ENCODE results near the gene GRK5. TPM values are rescaled to one million over a fixed set of nuclear protein-coding genes. Genes with fewer than 3 reads are reported as not detected.

The GRK5 gene
- 10.4 TPM for polyA plus RNA-seq (2013, experiment 1 of 2)
- polyA plus RNA-seq (2013, experiment 2 of 2): 10.9 TPM

DNA sequence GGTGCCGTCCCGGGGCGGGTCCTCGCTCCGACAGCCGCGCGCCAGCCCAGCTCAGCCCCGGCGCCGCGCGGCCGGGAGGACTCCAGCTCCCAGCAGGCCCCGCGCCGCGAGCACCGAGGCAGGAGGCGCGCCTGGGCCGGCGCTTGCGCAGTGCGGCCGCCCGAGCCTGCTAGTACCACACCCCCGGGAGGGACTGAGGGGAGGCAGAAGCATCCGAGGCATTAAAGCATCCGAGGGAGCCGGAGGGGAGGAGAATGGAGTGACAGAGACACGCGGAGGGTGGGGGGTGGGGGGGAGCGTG lies at the start of gene GRK5:
Gene GRK5 (plus strand): TSS at position 206 of the 301 bp plus-strand sequence. CDS start 347 bp downstream, outside the sequence.
- Histone ChIP-seq H3K9ac (ENCODE audit: low read depth, low read length, poor library complexity) (peak within 1 kb of the TSS; percentile 97), H3K9me3 (replicated peaks in 1 of 2; ENCODE audit: control insufficient read depth in 2 of 2, insufficient read depth in 1 of 2, low read depth in 1 of 2, low read length in 2 of 2) (no peaks in the 10 kb centered on the region), H2BK120ac (ENCODE audit: low read depth, low read length) (no peak within 1 kb of the TSS), H4K8ac (ENCODE audit: low read depth, low read length) (no peak within 1 kb of the TSS), H3K27me3 (ENCODE audit: control insufficient read depth in 3 of 3, insufficient read depth in 3 of 3, low read depth in 1 of 3, low read length in 3 of 3) (no peaks in the 10 kb centered on the region), H3K4me3 (ENCODE audit: low read length in 2 of 2) (peak within 1 kb of the TSS; percentile 59 to 93), H3K4me1 (ENCODE audit: control insufficient read depth in 2 of 2, insufficient read depth in 1 of 2, low read depth in 1 of 2, low read length in 2 of 2) (peaks cover 23 to 40% of the 10 kb centered on the region in 2 donors), H3K4me2 (ENCODE audit: insufficient read depth, low read length, poor library complexity, severe bottlenecking) (peak within 1 kb of the TSS; percentile 97), H2BK15ac (ENCODE audit: low read length) (peak within 1 kb of the TSS; percentile 86), H2BK5ac (ENCODE audit: low read length) (peak within 1 kb of the TSS; percentile 91), H3K23ac (ENCODE audit: low read depth, low read length, poor library complexity) (peak within 1 kb of the TSS; percentile 8), H2AK5ac (ENCODE audit: low read depth, low read length) (peak within 1 kb of the TSS; percentile 64), H2BK12ac (ENCODE audit: low read length) (no peak within 1 kb of the TSS), H2AFZ (ENCODE audit: low read length) (peak within 1 kb of the TSS; percentile 91), H3K27ac (replicated peaks; ENCODE audit: low read length) (peak within 1 kb of the TSS; percentile 79), H4K91ac (ENCODE audit: low read depth, low read length, poor library complexity) (no peak within 1 kb of the TSS), H3K4ac (ENCODE audit: low read length) (no peak within 1 kb of the TSS), H3K79me1 (ENCODE audit: low read depth, low read length) (no peaks in the 10 kb centered on the region), H3K14ac (ENCODE audit: low read length) (peak within 1 kb of the TSS; percentile 50), H3K18ac (ENCODE audit: low read length) (peak within 1 kb of the TSS; percentile 99), H3K36me3 (replicated peaks in 1 of 2; ENCODE audit: control insufficient read depth in 2 of 2, insufficient read depth in 2 of 2, low read length in 2 of 2) (no peaks in the 10 kb centered on the region)
- peak; percentile 96 for DNase-seq (ENCODE audit: low spot score)
- no CpG with 5 or more reads among the region's 34 CpGs for WGBS, 2 donors (ENCODE audit: extremely low coverage in 2 of 2, insufficient read length in 2 of 2, insufficient replicate concordance in 1 of 2)

DNA sequence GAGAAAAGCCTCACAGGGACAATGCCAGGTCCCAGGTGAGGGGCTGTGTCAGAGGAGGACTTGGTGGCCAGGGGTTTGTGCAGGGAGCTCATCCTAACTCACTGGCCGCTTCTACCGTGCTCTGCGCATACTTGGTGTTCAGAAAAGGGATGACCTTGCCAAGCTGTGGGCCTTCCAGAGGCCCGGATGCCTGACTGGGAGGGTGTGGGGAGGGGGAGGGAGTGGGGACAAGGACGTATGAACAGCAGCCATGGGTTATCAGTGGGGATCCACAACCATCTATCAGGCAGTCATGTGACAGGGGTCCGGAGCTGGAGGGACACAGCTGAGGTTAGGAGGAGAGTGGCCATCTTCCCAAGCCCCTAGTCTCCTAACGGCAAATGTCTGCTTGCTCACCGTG lies 48.0 kb upstream of the GRK5 start:
- H3K27ac ChIP-seq (replicated peaks; ENCODE audit: low read length): no peak overlapping the region
- no peak for DNase-seq (ENCODE audit: low spot score)
- H4K91ac ChIP-seq (ENCODE audit: low read depth, low read length, poor library complexity): no peak overlapping the region
- no peak overlapping the region for H2BK12ac ChIP-seq (ENCODE audit: low read length)
- no peak overlapping the region for H4K8ac ChIP-seq (ENCODE audit: low read depth, low read length)
- H2AFZ ChIP-seq (ENCODE audit: low read length): no peak overlapping the region
- no peak overlapping the region for H3K4me2 ChIP-seq (ENCODE audit: insufficient read depth, low read length, poor library complexity, severe bottlenecking)
- H3K4me1 ChIP-seq (ENCODE audit: control insufficient read depth in 2 of 2, insufficient read depth in 1 of 2, low read depth in 1 of 2, low read length in 2 of 2): no peaks in the 10 kb centered on the region
- no peak overlapping the region for H2AK5ac ChIP-seq (ENCODE audit: low read depth, low read length)
- no peak overlapping the region for H2BK5ac ChIP-seq (ENCODE audit: low read length)
- H3K4ac ChIP-seq (ENCODE audit: low read length): no peak overlapping the region
- WGBS, 2 donors (ENCODE audit: extremely low coverage in 2 of 2, insufficient read length in 2 of 2, insufficient replicate concordance in 1 of 2): no CpG with 5 or more reads among the region's 8 CpGs
- H2BK120ac ChIP-seq (ENCODE audit: low read depth, low read length): no peak overlapping the region
- H3K9me3 ChIP-seq (replicated peaks in 1 of 2; ENCODE audit: control insufficient read depth in 2 of 2, insufficient read depth in 1 of 2, low read depth in 1 of 2, low read length in 2 of 2): no peaks in the 10 kb centered on the region
- H2BK15ac ChIP-seq (ENCODE audit: low read length): no peak overlapping the region
- H3K27me3 ChIP-seq (ENCODE audit: control insufficient read depth in 3 of 3, insufficient read depth in 3 of 3, low read depth in 1 of 3, low read length in 3 of 3): no peaks in the 10 kb centered on the region
- peaks cover 10 to 61% of the 10 kb centered on the region in 2 donors for H3K36me3 ChIP-seq (replicated peaks in 1 of 2; ENCODE audit: control insufficient read depth in 2 of 2, insufficient read depth in 2 of 2, low read length in 2 of 2)
- H3K79me1 ChIP-seq (ENCODE audit: low read depth, low read length): no peaks in the 10 kb centered on the region
- no peak overlapping the region for H3K18ac ChIP-seq (ENCODE audit: low read length)
- no peak overlapping the region for H3K4me3 ChIP-seq (ENCODE audit: low read length in 2 of 2)
- H3K23ac ChIP-seq (ENCODE audit: low read depth, low read length, poor library complexity): no peak overlapping the region
- H3K14ac ChIP-seq (ENCODE audit: low read length): no peak overlapping the region
- no peak overlapping the region for H3K9ac ChIP-seq (ENCODE audit: low read depth, low read length, poor library complexity)

DNA sequence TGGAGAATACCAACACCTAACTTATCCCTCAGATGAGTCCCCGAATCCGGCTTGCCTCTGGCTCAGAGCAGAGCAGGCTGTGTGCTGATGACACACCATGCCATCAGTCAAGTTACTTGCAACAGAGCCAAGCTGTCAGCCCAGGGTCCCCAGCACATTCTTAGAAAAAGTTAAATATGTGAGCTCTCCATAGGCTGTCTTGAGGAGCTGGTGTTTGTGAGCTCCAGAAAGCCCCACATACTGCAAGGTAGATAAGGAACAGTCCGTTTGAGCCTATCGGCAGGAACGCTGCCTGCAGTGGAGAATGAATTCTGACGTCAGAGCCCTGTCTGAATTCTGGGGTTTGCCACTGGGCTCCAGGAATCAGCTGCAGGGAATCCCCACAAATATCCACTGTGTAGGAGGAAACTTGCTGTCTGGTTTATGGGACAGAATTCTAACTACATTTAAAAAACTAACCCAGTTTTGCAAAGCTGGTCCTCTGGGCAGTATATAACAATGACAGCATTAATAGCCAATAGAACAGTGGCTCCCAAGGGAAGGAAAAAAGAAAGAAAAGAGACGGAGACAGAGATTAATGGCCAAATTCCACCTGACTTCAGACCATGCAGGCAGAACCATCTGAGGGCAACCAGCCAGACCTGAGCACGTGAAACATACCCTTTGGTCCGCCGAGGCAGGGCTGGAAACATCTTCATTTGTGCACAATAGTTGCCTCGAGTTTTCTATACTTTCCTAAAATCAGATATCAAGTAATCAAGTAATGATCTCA lies 45.5 kb upstream of the GRK5 start:
- H3K27ac ChIP-seq (replicated peaks; ENCODE audit: low read length): no peak overlapping the region
- no peak overlapping the region for H2BK15ac ChIP-seq (ENCODE audit: low read length)
- H3K9me3 ChIP-seq (replicated peaks in 1 of 2; ENCODE audit: control insufficient read depth in 2 of 2, insufficient read depth in 1 of 2, low read depth in 1 of 2, low read length in 2 of 2): no peaks in the 10 kb centered on the region
- H4K91ac ChIP-seq (ENCODE audit: low read depth, low read length, poor library complexity): no peak overlapping the region
- DNase-seq (ENCODE audit: low spot score): no peak
- no peak overlapping the region for H3K14ac ChIP-seq (ENCODE audit: low read length)
- H3K18ac ChIP-seq (ENCODE audit: low read length): no peak overlapping the region
- WGBS, 2 donors (ENCODE audit: extremely low coverage in 2 of 2, insufficient read length in 2 of 2, insufficient replicate concordance in 1 of 2): no CpG with 5 or more reads among the region's 11 CpGs
- no peak overlapping the region for H2AFZ ChIP-seq (ENCODE audit: low read length)
- H2BK120ac ChIP-seq (ENCODE audit: low read depth, low read length): no peak overlapping the region
- peaks cover 0 to 2% (median 0%) of the 10 kb centered on the region in 3 experiments for H3K27me3 ChIP-seq (ENCODE audit: control insufficient read depth in 3 of 3, insufficient read depth in 3 of 3, low read depth in 1 of 3, low read length in 3 of 3)
- peaks cover 7 to 38% of the 10 kb centered on the region in 2 donors for H3K36me3 ChIP-seq (replicated peaks in 1 of 2; ENCODE audit: control insufficient read depth in 2 of 2, insufficient read depth in 2 of 2, low read length in 2 of 2)
- no peak overlapping the region for H3K9ac ChIP-seq (ENCODE audit: low read depth, low read length, poor library complexity)
- H2BK5ac ChIP-seq (ENCODE audit: low read length): no peak overlapping the region
- no peak overlapping the region for H2BK12ac ChIP-seq (ENCODE audit: low read length)
- H3K4ac ChIP-seq (ENCODE audit: low read length): no peak overlapping the region
- no peak overlapping the region for H3K4me3 ChIP-seq (ENCODE audit: low read length in 2 of 2)
- no peak overlapping the region for H3K23ac ChIP-seq (ENCODE audit: low read depth, low read length, poor library complexity)
- H2AK5ac ChIP-seq (ENCODE audit: low read depth, low read length): no peak overlapping the region
- no peak overlapping the region for H4K8ac ChIP-seq (ENCODE audit: low read depth, low read length)
- no peaks in the 10 kb centered on the region for H3K79me1 ChIP-seq (ENCODE audit: low read depth, low read length)
- peaks cover 9 to 11% of the 10 kb centered on the region in 2 donors for H3K4me1 ChIP-seq (ENCODE audit: control insufficient read depth in 2 of 2, insufficient read depth in 1 of 2, low read depth in 1 of 2, low read length in 2 of 2)
- H3K4me2 ChIP-seq (ENCODE audit: insufficient read depth, low read length, poor library complexity, severe bottlenecking): no peak overlapping the region

DNA sequence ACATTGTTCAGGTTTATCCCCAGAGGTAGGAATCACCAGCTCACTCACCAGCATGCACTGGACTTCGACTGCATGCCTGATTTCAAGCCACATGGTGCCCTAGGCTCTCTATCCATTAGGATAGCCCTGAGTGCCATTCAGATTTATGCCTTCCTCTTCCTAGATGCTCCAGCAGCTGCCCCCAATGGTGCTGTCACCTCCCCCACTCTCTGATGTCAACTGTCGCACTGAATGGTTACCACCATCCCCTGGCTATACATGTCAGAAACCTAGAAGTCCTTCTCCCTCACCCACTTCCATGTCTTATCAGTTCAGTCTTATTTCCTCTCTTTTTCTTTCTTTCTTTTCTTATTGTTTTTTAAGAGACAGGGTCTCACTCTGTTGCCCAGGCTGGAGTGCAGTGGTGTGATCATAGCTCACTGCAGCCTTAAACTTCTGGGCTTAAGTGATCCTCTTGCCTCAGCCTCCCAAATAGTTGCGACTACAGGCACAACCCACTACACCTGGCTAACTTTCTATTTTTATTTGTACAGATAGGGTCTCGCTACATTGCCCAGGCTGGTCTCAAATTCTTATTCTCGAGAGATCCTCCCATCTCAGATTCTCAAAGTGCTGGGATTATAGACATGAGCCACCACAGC lies 44.8 kb upstream of the GRK5 start:
- H2BK15ac ChIP-seq (ENCODE audit: low read length): no peak overlapping the region
- H2BK12ac ChIP-seq (ENCODE audit: low read length): no peak overlapping the region
- H3K79me1 ChIP-seq (ENCODE audit: low read depth, low read length): peaks cover 2% of the 10 kb centered on the region
- H3K27ac ChIP-seq (replicated peaks; ENCODE audit: low read length): no peak overlapping the region
- H3K4me1 ChIP-seq (ENCODE audit: control insufficient read depth in 2 of 2, insufficient read depth in 1 of 2, low read depth in 1 of 2, low read length in 2 of 2): peaks cover 10 to 12% of the 10 kb centered on the region in 2 donors
- no peak overlapping the region for H3K4ac ChIP-seq (ENCODE audit: low read length)
- H2AK5ac ChIP-seq (ENCODE audit: low read depth, low read length): no peak overlapping the region
- no CpG with 5 or more reads among the region's 5 CpGs for WGBS, 2 donors (ENCODE audit: extremely low coverage in 2 of 2, insufficient read length in 2 of 2, insufficient replicate concordance in 1 of 2)
- H4K8ac ChIP-seq (ENCODE audit: low read depth, low read length): no peak overlapping the region
- H3K36me3 ChIP-seq (replicated peaks in 1 of 2; ENCODE audit: control insufficient read depth in 2 of 2, insufficient read depth in 2 of 2, low read length in 2 of 2): peaks cover 10 to 43% of the 10 kb centered on the region in 2 donors
- no peak overlapping the region for H2BK120ac ChIP-seq (ENCODE audit: low read depth, low read length)
- H2BK5ac ChIP-seq (ENCODE audit: low read length): no peak overlapping the region
- no peak overlapping the region for H4K91ac ChIP-seq (ENCODE audit: low read depth, low read length, poor library complexity)
- H3K4me2 ChIP-seq (ENCODE audit: insufficient read depth, low read length, poor library complexity, severe bottlenecking): no peak overlapping the region
- H3K4me3 ChIP-seq (ENCODE audit: low read length in 2 of 2): no peak overlapping the region
- peak overlapping the region; percentile 27 for H3K9ac ChIP-seq (ENCODE audit: low read depth, low read length, poor library complexity)
- H3K14ac ChIP-seq (ENCODE audit: low read length): no peak overlapping the region
- H3K18ac ChIP-seq (ENCODE audit: low read length): no peak overlapping the region
- H2AFZ ChIP-seq (ENCODE audit: low read length): no peak overlapping the region
- H3K27me3 ChIP-seq (ENCODE audit: control insufficient read depth in 3 of 3, insufficient read depth in 3 of 3, low read depth in 1 of 3, low read length in 3 of 3): peaks cover 0 to 2% (median 0%) of the 10 kb centered on the region in 3 experiments
- no peaks in the 10 kb centered on the region for H3K9me3 ChIP-seq (replicated peaks in 1 of 2; ENCODE audit: control insufficient read depth in 2 of 2, insufficient read depth in 1 of 2, low read depth in 1 of 2, low read length in 2 of 2)
- DNase-seq (ENCODE audit: low spot score): no peak
- no peak overlapping the region for H3K23ac ChIP-seq (ENCODE audit: low read depth, low read length, poor library complexity)
